Measurements from ENCODE around the gene SLC27A6.
"Not testable (repeated sequence)": the region's sequence is repeated elsewhere in the genome, so short reads cannot be mapped to it uniquely, and the experiment has no call there.

Gene SLC27A6

DNA sequence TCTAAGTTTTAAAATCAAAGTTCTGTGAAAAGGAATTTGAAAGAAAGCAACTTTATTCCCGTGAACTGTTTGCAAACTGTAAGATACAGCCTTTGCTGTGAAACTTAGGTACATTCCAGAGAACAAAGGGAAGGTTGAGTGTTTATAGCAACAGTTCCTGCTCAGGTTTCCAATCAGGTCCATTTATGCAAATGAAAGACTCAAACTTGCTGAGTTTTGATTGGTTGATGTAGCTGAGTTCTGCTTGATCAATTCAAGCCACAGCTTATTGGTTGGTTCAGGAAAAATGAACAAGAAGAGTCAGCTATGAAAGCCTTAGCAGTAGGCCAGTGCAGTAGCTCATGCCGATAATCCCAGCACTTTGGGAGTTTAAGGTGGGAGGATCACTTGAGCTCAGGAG is 37.9 kb downstream of the SLC27A6 start:
- DNase-seq = no peak

DNA sequence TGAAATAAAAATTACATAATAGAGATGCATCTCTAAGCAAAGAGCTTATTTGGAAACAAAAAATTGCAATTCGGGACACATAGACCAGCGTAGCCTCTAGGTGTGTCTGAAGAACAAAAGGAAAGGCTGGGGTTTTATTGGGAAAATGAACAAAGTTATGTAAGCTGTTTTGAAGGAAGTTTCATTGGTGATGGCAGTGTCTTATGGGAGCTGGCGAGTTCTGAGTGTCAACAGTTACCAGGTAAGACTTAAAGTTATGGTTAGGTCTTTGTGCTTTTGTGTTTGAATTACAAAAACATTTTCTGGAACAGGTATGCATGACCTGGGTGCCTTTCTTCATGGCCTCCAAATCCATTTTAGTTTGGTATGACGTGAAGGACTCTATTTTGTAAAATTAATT is 48.9 kb downstream of the SLC27A6 start:
- no peak for DNase-seq

DNA sequence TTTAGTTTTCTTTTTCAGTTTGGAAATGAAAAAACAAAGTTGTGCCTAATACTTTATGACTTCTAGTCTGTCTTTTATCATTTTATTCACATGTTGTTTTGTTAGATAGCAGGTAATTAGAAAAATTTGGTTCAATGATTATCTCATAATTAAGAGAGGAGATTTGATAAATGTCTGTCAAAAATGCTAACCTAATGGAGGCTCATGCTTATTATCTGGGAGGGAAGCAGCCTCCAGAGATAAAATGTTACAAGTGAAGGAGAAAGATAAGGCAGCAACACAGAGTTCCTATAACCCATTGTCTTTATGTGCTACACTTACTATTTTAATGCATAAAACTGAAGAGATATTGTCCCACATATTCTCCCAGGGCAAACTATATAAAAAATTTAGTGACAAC is 53.5 kb downstream of the SLC27A6 start:
- peak; percentile 53 for DNase-seq

DNA sequence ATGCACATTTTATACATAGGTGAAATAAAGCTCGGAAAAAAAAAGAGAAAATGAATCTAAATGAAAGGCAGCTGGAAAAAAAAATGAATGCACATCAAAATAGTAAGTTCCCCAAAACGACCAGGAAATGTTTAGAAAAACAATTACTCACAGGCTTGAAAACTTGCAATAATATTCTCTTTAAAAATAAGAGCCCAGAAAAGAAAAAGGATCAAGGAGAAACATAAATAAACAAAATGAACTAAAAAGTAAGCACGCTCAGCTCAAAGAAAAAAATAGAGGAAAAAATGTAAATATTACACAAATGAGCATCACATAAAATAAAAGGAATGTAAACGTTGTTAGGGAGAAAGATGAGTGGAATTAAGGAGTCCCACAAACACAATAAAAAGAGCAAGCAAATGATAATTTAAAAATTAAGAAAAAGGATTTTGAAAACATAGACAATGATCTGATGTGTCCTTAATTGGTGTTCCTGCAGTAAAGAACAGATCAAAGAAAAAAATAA is 54.2 kb downstream of the SLC27A6 start:
- no peak for DNase-seq

DNA sequence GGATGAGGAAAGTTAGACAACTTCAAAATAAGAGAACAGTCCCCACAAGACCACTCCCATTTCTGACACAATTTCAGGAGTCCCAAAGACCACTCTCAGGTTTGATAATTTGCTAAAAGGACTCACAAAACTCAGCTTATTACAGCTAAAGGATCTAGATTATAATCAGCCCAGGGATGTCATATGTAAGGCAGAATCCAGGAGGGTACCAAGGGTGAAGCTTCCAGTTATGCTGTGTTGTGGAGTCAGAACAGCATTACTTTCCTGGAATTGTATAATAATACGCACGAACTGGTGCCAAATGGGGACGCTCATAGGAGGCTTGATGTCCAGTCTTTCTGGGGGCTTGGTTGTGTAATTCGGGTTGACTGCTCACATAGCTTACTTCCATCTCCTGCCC is 55.4 kb downstream of the SLC27A6 start:
- DNase-seq = no peak

DNA sequence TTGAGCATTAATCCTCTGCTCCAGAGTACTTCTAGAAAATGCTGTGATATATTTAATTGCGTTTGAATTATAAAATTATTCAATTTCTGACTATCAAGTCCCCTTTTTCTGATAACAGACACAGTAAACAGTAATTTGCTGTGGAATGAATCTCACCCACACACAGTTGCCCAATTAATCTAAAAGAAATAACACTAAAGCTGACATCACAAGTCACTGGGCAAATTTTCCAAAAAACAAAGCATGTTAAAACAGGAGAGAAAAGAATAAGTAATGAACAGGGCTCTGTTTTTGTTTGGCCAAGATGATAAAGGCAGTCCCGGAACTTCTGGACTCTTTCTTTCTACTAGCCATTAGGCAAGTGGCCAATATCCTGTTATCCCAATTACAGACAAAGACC is 56.5 kb downstream of the SLC27A6 start:
- DNase-seq = no peak

DNA sequence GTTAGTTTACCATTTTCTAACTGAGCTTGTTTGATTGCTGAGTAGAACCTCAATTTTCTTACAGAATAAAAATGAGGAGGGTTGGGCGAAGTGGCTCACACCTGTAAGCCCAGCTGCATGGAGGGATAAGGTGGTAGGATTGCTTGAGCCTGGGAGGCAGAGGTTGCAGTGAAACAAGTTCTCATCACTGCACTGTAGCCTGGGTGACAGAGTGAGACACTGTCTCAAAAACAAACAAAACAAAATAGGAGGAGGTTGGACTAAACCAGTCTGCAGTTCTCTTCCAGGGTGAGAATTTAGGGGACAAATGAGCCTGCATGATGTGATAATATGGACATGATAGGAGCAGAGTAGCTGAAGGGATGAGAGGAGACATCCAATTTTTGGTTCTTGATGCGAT is 57.3 kb downstream of the SLC27A6 start:
- DNase-seq = no peak

DNA sequence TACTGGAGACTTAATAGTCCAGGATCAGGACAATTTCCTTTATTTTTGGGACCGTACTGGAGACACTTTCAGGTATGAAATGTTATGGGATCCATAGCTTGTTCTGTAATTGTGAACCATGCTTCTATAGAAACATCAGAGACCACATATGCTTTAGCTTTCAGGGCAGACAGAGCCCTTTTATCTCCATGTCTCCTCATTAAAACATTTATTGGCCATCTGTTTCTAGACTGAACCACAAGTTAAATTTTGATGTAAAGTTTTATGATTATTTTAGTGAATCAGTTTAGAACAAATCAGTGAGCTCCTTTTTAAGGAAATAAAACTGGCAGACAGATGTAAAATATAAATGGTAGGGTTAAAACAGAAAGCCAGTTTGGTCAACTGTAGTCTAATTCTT is 62.0 kb downstream of the SLC27A6 start:
- DNase-seq = no peak

DNA sequence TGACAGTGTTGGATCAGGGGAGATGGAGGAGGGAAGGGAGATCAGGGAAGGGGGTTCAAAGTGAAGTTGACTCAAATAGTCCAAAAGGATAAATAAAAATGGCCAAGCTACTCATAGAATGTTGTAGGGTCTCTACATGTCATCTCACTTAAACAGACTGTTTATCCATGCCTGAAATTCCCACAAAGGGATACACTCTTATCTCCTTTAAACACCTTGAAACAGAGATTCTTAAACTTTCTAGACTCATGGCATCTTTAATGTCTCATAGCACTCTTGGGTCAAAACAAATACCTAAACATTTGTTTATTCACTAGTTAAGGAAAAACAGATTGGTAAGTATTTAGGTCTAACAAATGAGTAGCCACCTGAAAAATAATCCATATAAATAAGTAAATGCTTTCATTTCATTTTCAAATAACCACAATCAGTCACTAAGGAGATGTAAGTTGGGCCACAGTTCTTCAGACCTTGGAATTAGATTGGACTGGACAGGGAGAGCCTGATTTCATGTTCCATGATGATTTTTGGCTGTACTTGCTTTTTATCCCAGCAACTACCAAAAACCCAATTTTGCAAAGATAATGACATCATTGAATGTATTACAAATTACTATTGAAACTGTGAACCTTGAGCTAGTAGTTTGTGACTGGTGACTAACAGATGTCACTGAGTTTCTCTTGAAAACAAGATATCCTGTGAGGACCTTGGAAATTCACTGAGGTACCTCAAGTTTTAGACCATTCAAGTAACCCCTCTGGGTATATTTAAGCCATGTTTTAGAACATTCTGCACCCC is 66.8 kb downstream of the SLC27A6 start:
- no peak for DNase-seq

DNA sequence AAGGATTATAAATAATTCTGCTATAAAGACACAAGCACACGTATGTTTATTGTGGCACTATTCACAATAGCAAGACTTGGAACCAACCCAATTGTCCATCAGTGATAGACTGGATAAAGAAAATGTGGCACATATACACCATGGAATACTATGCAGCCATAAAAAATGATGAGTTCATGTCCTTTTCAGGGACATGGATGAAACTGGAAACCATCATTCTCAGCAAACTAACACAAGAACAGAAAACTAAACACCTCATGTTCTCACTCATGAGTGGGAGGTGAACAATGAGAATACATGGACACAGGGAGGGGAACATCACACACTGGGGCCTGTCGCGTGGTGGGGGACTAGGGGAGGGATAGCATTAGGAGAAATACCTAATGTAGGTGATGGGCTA is 71.0 kb downstream of the SLC27A6 start:
- DNase-seq = not testable (repeated sequence)

DNA sequence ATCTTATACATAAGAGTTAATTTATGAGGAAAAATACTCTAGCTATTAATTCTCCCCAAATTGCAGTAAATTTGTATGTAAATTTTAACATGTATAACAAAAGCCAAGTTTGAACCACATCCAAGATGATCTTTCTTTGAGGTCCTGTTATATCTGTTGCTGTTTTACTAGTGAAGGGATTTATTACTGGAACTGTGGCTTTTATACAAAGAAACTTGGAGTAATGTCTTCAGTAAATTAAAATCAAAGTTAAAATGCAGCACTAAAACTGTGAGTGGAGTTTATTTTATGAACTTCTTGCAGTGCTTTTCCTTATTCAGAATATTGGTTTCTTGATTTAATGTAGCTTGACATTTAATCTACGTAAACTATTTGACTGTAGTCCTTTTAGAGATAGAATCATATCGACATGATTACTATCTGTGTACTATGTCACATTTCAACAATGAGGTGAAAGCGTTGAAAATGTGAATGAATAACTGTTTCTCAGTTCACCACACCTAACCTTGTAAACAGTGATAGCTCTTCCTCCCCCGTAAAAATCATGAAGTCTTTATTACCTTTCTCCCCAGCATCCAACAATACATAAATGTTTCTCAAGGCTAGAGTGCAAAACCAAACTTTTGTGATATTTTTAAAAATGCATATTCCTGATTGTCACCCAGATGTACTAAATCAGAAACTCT is 76.1 kb downstream of the SLC27A6 start:
- no peak for DNase-seq

DNA sequence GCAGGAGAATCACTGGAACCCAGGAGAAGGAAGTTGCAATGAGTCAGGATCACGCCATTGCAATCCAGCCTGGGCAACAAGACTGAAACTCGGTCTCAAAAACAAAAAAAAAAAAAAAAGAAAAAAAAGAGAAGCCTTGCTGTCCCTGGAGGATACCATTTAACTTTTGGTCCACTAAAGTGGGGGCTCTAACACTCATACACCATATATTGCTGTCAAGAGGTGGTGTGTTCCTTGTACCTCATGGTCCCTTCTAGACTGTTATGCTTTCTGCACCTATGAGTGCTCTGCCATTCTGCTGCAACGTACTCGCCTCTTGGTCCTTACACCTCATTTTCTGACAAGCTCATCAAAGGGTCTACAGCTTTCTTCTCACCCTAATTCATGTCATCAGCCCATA is 77.0 kb downstream of the SLC27A6 start:
- DNase-seq = no peak

DNA sequence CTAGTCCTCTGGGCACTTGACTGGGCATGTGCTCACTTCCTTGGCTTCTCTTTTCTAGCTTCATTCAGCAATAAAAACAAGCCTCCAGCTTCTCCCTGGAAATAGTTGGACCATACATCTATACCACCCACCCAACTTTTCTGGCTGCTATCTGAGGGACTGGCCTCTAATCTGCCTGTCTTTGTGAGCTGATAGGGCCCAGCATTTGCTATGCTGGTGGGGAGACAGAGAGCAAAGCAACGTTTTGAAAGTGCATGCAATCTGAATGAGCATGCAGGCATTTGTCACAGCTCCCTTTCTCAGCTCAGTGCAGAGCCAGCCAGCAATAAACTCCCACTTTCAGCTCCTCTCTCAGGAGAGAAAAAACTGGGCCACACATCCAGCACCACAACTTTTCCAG is 78.6 kb downstream of the SLC27A6 start:
- DNase-seq = no peak

DNA sequence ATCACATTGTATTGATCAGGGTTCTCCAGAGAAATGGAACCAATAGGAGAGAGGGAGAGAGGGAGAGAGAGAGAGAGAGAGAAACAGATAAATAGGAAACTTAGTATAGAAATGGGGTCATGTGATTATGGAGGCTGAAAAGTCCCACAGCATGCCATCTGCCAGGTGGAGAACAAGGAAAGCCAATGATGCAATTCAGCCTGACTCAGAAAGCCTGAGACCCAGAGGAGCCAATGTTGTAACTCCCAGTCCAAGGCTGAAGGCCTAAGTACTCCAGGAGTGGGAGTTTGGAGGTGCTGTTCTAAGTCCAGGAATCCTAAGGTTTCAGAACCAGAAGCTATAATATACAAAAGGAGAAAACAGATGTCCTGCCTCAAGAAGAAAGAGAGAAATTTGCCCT is 80.9 kb downstream of the SLC27A6 start:
- DNase-seq = no peak

DNA sequence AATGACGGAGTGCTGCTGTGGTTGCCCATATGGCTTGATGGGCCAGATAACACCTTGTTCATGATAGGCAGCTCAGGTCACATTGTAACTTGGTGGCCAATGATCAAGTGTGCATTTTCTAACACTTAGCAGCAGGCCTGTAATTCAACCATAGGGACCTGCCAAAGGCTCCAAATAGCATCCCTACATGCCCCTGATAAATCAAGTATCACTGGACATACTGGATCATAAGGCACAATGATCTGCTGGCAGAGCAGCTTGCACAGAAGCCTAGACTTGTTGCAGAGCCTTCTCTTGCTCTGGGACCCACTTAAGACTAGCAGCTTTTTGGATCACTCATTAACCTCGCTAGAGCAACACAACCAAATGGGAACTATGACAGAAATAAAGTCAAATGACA is 83.2 kb downstream of the SLC27A6 start:
- DNase-seq = no peak

DNA sequence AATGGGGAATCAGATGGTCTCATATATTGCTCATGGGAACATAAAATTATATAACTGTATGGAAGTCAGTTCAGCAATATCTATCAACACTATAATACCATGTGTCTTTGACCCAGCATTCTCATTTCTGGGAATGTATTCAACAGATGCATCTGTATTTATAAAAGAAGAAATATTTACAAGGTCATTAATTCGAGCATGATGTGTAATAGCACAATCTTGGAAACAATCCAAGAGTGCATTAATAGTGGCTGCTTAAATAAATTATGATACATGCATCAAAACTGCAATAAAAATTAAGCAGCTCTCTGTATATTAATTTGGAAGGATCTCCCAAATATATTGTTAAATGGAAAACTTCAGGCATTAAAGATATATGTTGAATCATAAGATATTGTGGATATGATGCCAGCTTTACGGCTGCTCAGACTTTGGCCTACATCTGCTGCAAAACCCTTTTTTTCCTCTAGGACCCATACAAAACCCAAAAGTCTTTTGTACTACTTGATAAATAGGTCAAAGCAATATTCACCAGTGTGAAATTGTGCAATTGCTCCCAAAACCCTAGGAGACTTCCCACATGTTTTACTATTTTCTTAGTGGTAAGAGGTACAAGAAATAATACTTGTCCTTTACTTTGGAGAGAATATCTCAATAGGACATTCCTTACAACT is 84.0 kb downstream of the SLC27A6 start:
- DNase-seq = no peak

DNA sequence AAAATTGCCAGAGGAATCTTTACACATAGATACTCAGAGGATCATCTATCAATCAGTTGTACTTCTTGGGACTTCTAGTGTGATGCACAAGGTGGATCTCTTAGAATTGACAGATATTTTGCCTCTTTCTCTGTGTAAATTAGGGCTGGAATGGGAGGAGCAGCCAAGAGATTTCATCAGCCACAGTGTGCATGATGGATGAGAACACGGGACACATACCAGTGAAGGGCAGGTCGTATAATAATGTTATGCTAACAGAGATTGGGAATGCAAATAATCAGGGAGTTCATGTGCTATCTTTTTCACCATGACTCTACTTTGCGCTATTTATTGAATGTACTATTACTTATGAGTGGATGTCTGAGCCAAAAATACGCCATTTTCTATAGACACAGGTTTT is 86.0 kb downstream of the SLC27A6 start:
- DNase-seq = no peak

DNA sequence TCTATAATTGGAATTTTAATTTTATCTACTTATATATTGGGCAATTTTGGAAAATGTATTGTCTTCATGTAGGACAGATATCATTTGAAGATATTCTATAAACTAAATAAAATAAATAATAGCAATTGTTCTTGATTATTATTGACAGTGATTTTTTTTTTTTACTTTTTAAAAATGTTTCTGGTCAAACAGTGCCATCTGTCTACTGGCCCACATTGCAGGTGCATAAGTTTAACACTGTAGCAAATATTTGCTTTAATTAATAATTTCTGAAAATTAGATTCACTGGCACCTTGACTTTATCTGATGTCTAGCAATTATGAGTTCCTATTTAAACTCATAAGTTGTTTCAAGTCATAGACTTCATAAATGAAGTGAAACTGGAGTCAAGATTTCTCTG is 88.2 kb downstream of the SLC27A6 start:
- DNase-seq = no peak

DNA sequence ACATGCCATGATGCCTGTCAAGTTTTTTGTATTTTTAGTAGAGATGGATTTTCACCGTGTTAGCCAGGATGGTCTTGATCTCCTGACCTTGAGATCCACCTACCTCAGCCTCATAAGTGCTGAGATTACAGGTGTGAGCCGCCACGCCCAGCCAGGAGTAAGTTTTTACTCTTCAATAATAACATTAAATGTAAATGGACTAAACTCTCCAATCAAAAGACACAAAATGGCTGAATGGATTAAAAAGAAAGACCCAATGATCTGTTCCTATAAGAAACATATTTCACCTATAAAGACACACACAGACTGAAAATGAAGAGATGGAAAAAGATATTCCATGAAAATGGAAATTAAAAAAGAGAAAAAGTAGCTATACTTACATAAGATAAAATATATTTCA is 92.0 kb downstream of the SLC27A6 start:
- DNase-seq = no peak

DNA sequence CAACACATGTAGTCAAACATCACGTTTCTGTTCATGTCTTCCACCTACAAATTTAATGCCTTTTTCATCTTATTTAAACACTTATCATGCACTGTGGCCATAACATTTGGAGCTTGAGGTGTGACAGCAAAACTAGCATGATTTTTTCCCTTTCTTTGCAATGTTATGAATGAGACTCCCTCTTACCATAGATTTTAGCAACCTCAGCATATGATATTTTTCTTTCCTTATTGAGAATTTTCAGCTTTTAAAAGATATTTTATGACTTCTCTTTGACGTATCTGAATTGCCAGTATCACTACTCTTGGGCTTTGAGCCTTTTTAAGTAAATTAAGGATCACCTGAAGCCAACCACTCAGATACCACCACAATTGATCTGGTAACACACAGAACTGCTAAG is 96.6 kb downstream of the SLC27A6 start:
- no peak for DNase-seq

DNA sequence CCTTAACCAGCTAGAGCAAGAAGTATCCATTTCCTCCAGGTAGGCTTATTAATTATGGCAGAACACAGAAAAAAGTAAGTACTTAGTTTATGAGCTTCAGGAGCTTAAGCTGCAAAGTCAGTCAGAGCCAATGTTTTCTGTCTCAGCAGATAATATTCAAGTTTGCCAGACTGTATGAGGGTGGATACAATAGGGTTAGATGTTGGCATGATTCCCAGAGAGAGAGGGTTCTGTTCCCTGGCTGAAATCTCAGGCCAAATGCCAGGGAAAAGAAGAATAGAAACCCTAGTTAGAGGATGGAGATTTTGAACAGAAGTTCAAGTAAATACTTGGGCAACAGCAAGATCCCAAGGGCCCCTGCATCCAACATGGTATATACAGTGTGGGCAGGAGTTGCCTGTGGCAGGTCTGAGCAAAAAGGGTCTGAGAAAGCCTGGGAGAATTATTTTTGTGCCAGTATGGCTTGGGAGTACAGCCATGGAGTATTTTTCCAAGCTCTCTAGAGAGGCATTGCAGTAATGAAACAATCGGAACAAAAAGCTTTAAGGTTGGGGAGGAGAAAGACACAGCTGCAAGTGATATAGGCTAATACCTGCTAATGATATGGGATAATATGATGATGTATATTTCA is 98.3 kb downstream of the SLC27A6 start:
- DNase-seq = peak; percentile 40

DNA sequence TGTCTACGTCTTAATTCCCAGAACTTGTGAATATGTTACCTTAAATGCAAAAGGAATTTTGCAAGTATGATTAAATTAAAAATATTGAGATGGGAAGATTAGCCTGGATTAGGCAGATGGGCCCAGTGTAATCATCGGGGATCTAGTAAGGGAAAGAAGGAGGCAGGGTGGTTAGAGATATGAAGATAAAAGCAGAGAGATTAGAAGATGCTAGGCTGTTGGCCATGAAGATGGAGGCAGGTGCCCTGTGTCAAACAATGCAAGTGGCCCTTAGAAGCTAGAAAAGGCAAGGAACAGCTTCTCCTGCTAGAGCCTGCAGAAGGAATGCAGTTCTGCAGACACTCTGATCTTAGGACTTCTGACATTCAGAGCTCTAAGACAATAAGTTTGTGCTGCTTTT is 100.4 kb downstream of the SLC27A6 start:
- no peak for DNase-seq

DNA sequence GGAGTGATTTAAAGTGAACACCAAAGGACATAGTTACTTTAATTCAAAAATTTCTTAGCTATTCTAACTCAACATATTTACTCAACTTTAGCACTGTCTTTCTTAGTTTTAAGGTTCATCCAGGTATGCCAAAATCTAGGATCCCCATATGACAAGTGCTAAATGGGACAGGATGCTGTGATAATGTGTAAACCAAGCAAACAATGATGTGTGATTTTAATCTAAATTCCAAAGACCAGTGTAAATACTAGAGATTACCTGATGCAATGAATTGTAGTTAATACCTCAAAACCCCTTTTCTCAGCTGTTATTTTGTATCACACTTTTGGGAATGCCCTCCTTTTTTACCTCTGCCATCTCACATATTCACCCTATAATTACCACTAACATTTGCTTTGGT is 102.5 kb downstream of the SLC27A6 start:
- DNase-seq = no peak

DNA sequence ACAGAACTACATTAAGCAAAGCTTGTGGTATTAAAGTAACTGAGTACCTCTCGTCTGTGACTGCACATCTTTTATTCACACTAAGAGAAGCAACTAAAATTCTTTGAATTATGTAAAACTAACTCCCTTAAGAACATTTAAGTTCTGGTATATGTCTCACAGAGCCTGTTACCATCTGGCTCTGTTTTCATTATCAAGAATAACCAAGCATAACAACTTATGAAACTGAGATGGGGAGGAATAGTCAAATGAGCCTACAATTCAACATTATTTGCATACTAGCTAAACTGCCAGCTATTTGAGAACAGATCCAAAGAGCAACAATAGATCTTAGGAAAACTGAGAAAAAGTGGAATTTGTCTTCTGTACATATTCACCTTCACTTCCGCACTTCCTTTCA is 104.0 kb downstream of the SLC27A6 start:
- no peak for DNase-seq
